ENCODE measurements around the gene NCAPH2. TPM values are rescaled to one million over a fixed set of nuclear protein-coding genes. Genes with fewer than 3 reads are reported as not detected.

The NCAPH2 gene
- total RNA-seq, 4 donors from 2014 or later, result 34.8 to 45.0 (median 42.1) TPM

- no peaks in the 10 kb centered on the region for H3K36me3 ChIP-seq
- H3K4me1 ChIP-seq, result peaks cover 0 to 65% (median 30%) of the 10 kb centered on the region in 3 donors
- TF ChIP-seq POLR2AphosphoS5 (IDR thresholded peaks at IDR 0.05), result peak; percentile 46
- peak; percentile 55 to 61 for TF ChIP-seq POLR2A (IDR thresholded peaks at IDR 0.05)
- no peak for TF ChIP-seq EP300 (IDR thresholded peaks at IDR 0.05)
- no peaks in the 10 kb centered on the region for H3K9me3 ChIP-seq
- 13 to 19% methylated on average over 3 to 8 of the region's 53 CpGs for WGBS, 2 donors (ENCODE audit: low coverage in 1 of 2)
- H3K27ac ChIP-seq, result peak overlapping the region; percentile 1 to 90 (median 86)
- H3K27me3 ChIP-seq, result peaks cover 70% of the 10 kb centered on the region
- ATAC-seq, result peak; percentile 57
- H3K4me3 ChIP-seq, result peak overlapping the region; percentile 35 to 63
These were observed 23.0 kb downstream of the NCAPH2 start for GRCh38 chr22:50530877-50531545.

GRCh38 chr22:50531546-50531961 is 23.5 kb downstream of the NCAPH2 start:
- peak; percentile 20 for ATAC-seq
- peaks cover 0 to 60% (median 25%) of the 10 kb centered on the region in 3 donors for H3K4me1 ChIP-seq
- WGBS, 2 donors (ENCODE audit: low coverage in 1 of 2), result no CpG with 5 or more reads among the region's 44 CpGs
- H3K9me3 ChIP-seq, result no peaks in the 10 kb centered on the region
- H3K27me3 ChIP-seq, result peaks cover 76% of the 10 kb centered on the region
- TF ChIP-seq POLR2AphosphoS5 (IDR thresholded peaks at IDR 0.05) (no peak), EP300 (IDR thresholded peaks at IDR 0.05) (no peak), POLR2A (IDR thresholded peaks at IDR 0.05) (peak in 1 of 2 donors; percentile 9)
- TF ChIP-seq, protein P1, sequence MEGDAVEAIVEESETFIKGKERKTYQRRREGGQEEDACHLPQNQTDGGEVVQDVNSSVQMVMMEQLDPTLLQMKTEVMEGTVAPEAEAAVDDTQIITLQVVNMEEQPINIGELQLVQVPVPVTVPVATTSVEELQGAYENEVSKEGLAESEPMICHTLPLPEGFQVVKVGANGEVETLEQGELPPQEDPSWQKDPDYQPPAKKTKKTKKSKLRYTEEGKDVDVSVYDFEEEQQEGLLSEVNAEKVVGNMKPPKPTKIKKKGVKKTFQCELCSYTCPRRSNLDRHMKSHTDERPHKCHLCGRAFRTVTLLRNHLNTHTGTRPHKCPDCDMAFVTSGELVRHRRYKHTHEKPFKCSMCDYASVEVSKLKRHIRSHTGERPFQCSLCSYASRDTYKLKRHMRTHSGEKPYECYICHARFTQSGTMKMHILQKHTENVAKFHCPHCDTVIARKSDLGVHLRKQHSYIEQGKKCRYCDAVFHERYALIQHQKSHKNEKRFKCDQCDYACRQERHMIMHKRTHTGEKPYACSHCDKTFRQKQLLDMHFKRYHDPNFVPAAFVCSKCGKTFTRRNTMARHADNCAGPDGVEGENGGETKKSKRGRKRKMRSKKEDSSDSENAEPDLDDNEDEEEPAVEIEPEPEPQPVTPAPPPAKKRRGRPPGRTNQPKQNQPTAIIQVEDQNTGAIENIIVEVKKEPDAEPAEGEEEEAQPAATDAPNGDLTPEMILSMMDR (IDR thresholded peaks at IDR 0.05), result no peak
- H3K36me3 ChIP-seq, result no peaks in the 10 kb centered on the region
- peak overlapping the region; percentile 1 to 90 (median 86) for H3K27ac ChIP-seq
- H3K4me3 ChIP-seq, result peak overlapping the region; percentile 35 to 63

- 4 to 6% methylated on average over 5 to 11 of the region's 56 CpGs for WGBS, 2 donors (ENCODE audit: low coverage in 1 of 2)
- peak; percentile 58 for ATAC-seq
- Histone ChIP-seq H3K4me1 (peaks cover 0 to 54% (median 20%) of the 10 kb centered on the region in 3 donors), H3K27ac (peak overlapping the region; percentile 1 to 90 (median 86)), H3K27me3 (peaks cover 81% of the 10 kb centered on the region), H3K36me3 (no peaks in the 10 kb centered on the region), H3K4me3 (peak overlapping the region; percentile 35 to 63), H3K9me3 (no peaks in the 10 kb centered on the region)
- TF ChIP-seq POLR2AphosphoS5 (IDR thresholded peaks at IDR 0.05) (no peak), POLR2A (IDR thresholded peaks at IDR 0.05) (peak; percentile 8 to 24)
- TF ChIP-seq, protein P1 (IDR thresholded peaks at IDR 0.05), result no peak
These were observed 24.1 kb downstream of the NCAPH2 start for GRCh38 chr22:50531962-50532674.

DNA sequence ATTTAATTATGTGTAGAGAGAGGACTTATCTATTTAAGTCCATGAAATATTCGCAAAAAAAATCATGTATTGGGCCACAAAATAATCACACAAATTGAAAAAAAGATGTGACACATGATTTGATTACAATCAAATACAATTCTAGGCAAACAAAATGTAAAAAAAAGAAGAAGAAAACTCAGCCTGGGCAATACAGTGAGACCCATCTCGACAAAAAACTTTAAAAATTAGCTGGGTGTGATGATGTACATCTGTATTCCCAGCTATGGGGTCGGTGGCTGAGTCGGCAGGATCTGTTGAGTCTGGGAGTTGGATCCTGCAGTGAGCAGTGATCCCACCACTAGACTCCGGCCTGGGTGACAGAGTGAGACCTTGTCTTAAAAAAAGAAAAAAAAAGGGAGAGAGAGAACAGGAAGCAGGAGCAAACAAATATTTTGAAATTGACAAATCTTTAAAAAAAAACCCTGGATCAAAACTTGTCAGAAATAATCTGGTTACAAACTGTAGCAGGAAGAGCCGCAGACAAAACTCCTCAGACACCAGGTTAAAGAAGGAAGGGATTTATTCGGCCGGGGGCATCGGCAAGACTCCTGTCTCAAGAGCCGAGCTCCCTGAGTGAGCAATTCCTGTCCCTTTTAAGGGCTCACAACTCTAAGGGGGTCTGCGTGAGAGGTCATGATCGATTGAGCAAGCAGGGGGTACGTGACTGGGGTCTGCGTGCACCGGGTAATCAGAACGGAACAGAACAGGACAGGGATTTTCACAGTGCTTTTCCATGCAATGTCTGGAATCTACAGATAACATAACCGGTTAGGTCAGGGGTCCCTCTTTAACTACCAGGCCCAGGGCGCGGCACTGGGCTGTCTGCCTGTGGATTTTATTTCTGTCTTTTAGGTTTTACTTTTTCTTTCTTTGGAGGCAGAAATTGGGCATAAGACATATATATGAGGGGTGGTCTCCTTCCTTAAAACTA is 25.1 kb downstream of the NCAPH2 start:
- Histone ChIP-seq H3K4me1 (peaks cover 0 to 45% (median 19%) of the 10 kb centered on the region in 3 donors), H3K27me3 (peaks cover 91% of the 10 kb centered on the region), H3K4me3 (peak overlapping the region in 1 of 2 donors; percentile 63), H3K36me3 (no peaks in the 10 kb centered on the region), H3K9me3 (no peaks in the 10 kb centered on the region), H3K27ac (peak overlapping the region in 2 of 4 donors; percentile 85 to 88)
- TF ChIP-seq, protein P1 (IDR thresholded peaks at IDR 0.05), result no peak
- TF ChIP-seq EP300 (IDR thresholded peaks at IDR 0.05), result no peak
- no peak for TF ChIP-seq POLR2A (IDR thresholded peaks at IDR 0.05)
- TF ChIP-seq POLR2AphosphoS5 (IDR thresholded peaks at IDR 0.05), result no peak
- no peak for ATAC-seq
- 68 to 78% methylated on average over 16 to 18 of the region's 19 CpGs for WGBS, 2 donors (ENCODE audit: low coverage in 1 of 2)

All from gastroesophageal sphincter (tissue), 4 donors.